Measurements from ENCODE around the gene CDH13. TPM values are rescaled to one million over a fixed set of nuclear protein-coding genes. Genes with fewer than 3 reads are reported as not detected.

Gene CDH13
- total RNA-seq, 1 donor from 2014 or later: 161 TPM

GRCh38 chr16:82991410-82991809, 364.6 kb downstream of the CDH13 start:
- Histone ChIP-seq H3K4me1 (peaks cover 14% of the 10 kb centered on the region), H3K27me3 (ENCODE audit: low read depth) (no peaks in the 10 kb centered on the region), H3K27ac (replicated peaks) (no peak overlapping the region), H3K9me3 (replicated peaks) (no peaks in the 10 kb centered on the region), H3K4me3 (no peak overlapping the region), H3K36me3 (no peaks in the 10 kb centered on the region)
- no peak for DNase-seq
- intact Hi-C loops (cut with micrococcal nuclease): no loop called here
- TF ChIP-seq CTCF (IDR thresholded peaks at IDR 0.05; ENCODE audit: borderline replicate concordance): no peak

GRCh38 chr16:82991966-82992675, 365.4 kb downstream of the CDH13 start:
- Histone ChIP-seq H3K27me3 (ENCODE audit: low read depth) (no peaks in the 10 kb centered on the region), H3K36me3 (no peaks in the 10 kb centered on the region), H3K9me3 (replicated peaks) (no peaks in the 10 kb centered on the region), H3K4me3 (no peak overlapping the region), H3K4me1 (peaks cover 17% of the 10 kb centered on the region), H3K27ac (replicated peaks) (no peak overlapping the region)
- no peak for TF ChIP-seq CTCF (IDR thresholded peaks at IDR 0.05; ENCODE audit: borderline replicate concordance)
- no peak for DNase-seq
- intact Hi-C loops (cut with micrococcal nuclease): no loop called here

GRCh38 chr16:82992786-82993185, 366.0 kb downstream of the CDH13 start:
- intact Hi-C loops (cut with micrococcal nuclease): no loop called here
- no peak overlapping the region for H3K27ac ChIP-seq (replicated peaks)
- H3K4me1 ChIP-seq: peaks cover 20% of the 10 kb centered on the region
- H3K36me3 ChIP-seq: no peaks in the 10 kb centered on the region
- no peak for TF ChIP-seq CTCF (IDR thresholded peaks at IDR 0.05; ENCODE audit: borderline replicate concordance)
- H3K9me3 ChIP-seq (replicated peaks): no peaks in the 10 kb centered on the region
- no peaks in the 10 kb centered on the region for H3K27me3 ChIP-seq (ENCODE audit: low read depth)
- H3K4me3 ChIP-seq: no peak overlapping the region
- DNase-seq: no peak

- intact Hi-C loops (cut with micrococcal nuclease): no loop called here
- Histone ChIP-seq H3K4me3 (no peak overlapping the region), H3K9me3 (replicated peaks) (no peaks in the 10 kb centered on the region), H3K4me1 (peaks cover 26% of the 10 kb centered on the region), H3K36me3 (no peaks in the 10 kb centered on the region), H3K27ac (replicated peaks) (no peak overlapping the region), H3K27me3 (ENCODE audit: low read depth) (no peaks in the 10 kb centered on the region)
- no peak for TF ChIP-seq CTCF (IDR thresholded peaks at IDR 0.05; ENCODE audit: borderline replicate concordance)
- no peak for DNase-seq
Measured at GRCh38 chr16:82993415-82993814, 366.6 kb downstream of the CDH13 start.

- H3K27me3 ChIP-seq (ENCODE audit: low read depth): no peaks in the 10 kb centered on the region
- no peak for TF ChIP-seq CTCF (IDR thresholded peaks at IDR 0.05; ENCODE audit: borderline replicate concordance)
- intact Hi-C loops (cut with micrococcal nuclease): no loop called here
Measured at GRCh38 chr16:82993926-82994325, 367.2 kb downstream of the CDH13 start.

More at GRCh38 chr16:82993926-82994325, 367.2 kb downstream of the CDH13 start:
- Histone ChIP-seq H3K36me3 (no peaks in the 10 kb centered on the region), H3K4me3 (no peak overlapping the region), H3K4me1 (peaks cover 28% of the 10 kb centered on the region), H3K27ac (replicated peaks) (no peak overlapping the region), H3K9me3 (replicated peaks) (no peaks in the 10 kb centered on the region)
- no peak for DNase-seq

All from left ventricle myocardium inferior (tissue), 1 donor.